Measurements from ENCODE around the gene TYRP1. TPM values are rescaled to one million over a fixed set of nuclear protein-coding genes. Genes with fewer than 3 reads are reported as not detected.

TYRP1 gene, protein sequence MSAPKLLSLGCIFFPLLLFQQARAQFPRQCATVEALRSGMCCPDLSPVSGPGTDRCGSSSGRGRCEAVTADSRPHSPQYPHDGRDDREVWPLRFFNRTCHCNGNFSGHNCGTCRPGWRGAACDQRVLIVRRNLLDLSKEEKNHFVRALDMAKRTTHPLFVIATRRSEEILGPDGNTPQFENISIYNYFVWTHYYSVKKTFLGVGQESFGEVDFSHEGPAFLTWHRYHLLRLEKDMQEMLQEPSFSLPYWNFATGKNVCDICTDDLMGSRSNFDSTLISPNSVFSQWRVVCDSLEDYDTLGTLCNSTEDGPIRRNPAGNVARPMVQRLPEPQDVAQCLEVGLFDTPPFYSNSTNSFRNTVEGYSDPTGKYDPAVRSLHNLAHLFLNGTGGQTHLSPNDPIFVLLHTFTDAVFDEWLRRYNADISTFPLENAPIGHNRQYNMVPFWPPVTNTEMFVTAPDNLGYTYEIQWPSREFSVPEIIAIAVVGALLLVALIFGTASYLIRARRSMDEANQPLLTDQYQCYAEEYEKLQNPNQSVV
- 0.23 TPM in 1 of 2 replicates, not detected in the other for total RNA-seq

DNA sequence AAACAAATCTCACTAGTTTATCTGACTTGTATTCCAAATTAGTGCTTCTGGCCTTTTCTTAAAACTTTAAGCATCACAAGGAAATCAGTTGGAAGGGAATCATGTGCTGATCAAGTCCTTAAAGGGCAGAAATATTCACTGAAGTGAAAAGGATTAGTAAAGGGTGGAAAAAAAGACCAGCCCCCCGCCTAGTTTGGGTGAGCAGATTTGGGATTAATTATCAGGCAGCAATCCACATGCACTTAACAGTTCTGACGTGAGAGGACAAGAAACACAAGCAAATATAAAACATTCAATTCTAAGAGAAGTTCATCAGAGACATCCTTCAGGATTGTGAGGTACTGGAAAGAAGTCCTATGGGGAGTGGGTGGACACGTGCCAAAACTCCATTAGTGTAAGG is at the start of gene TYRP1:
Gene TYRP1, plus strand, starts transcription at position 245 of the 400 bp plus-strand sequence. CDS start 612 bp downstream, outside the sequence.

Other genes starting within 250 kb of the TYRP1 start
- gene LURAP1L, start 81.6 kb downstream of the TYRP1 start, total RNA-seq, result 17.7 and 26.5 TPM in 2 replicates